NCI-H1930 (cell line): ENCODE data around the gene KAT6B.
"Not testable (repeated sequence)": the region's sequence is repeated elsewhere in the genome, so short reads cannot be mapped to it uniquely, and the experiment has no call there.

ENCODE experiments used
- DNase-seq, 2 experiments: peaks; one replicate each; lab custom pipeline; 2025; lab: John Stamatoyannopoulos, UW

KAT6B gene

GRCh38 chr10:74859546-74859945 is 33.1 kb downstream of the KAT6B start:
- no peak for DNase-seq

GRCh38 chr10:74862625-74863024 is 36.2 kb downstream of the KAT6B start:
- DNase-seq, result no peak

GRCh38 chr10:74863551-74863950 is 37.2 kb downstream of the KAT6B start:
- DNase-seq, result no peak

GRCh38 chr10:74867351-74867750 is 41.0 kb downstream of the KAT6B start:
- no peak for DNase-seq

GRCh38 chr10:74868392-74868977 is 42.1 kb downstream of the KAT6B start:
- no peak for DNase-seq

GRCh38 chr10:74869635-74870034 is 43.2 kb downstream of the KAT6B start:
- DNase-seq, result no peak

GRCh38 chr10:74870191-74870590 is 43.8 kb downstream of the KAT6B start:
- no peak for DNase-seq

GRCh38 chr10:74871595-74872382 is 45.4 kb downstream of the KAT6B start:
- DNase-seq, result no peak

GRCh38 chr10:74873803-74874454 is 47.5 kb downstream of the KAT6B start:
- DNase-seq, result no peak

- DNase-seq, result no peak
These were observed 48.2 kb downstream of the KAT6B start for GRCh38 chr10:74874649-74875048.

- no peak for DNase-seq
These were observed 48.7 kb downstream of the KAT6B start for GRCh38 chr10:74875068-74875467.

GRCh38 chr10:74875966-74876365 is 49.6 kb downstream of the KAT6B start:
- DNase-seq, result no peak

GRCh38 chr10:74877054-74877453 is 50.7 kb downstream of the KAT6B start:
- DNase-seq, result not testable (repeated sequence)

GRCh38 chr10:74877898-74878297 is 51.5 kb downstream of the KAT6B start:
- DNase-seq, result no peak

GRCh38 chr10:74880041-74880440 is 53.6 kb downstream of the KAT6B start:
- DNase-seq, result no peak

GRCh38 chr10:74881253-74881884 is 55.0 kb downstream of the KAT6B start:
- no peak for DNase-seq

GRCh38 chr10:74882427-74882826 is 56.0 kb downstream of the KAT6B start:
- DNase-seq, result no peak

GRCh38 chr10:74882831-74883230 is 56.4 kb downstream of the KAT6B start:
- no peak for DNase-seq

GRCh38 chr10:74883428-74883827 is 57.0 kb downstream of the KAT6B start:
- DNase-seq, result no peak

- DNase-seq, result no peak
These were observed 61.3 kb downstream of the KAT6B start for GRCh38 chr10:74887614-74888284.

GRCh38 chr10:74888962-74889661 is 62.7 kb downstream of the KAT6B start:
- DNase-seq, result no peak

GRCh38 chr10:74889662-74889998 is 63.2 kb downstream of the KAT6B start:
- DNase-seq, result no peak
